Loucy (cell line): ENCODE results near the gene SLC35G3.
"Not testable (repeated sequence)": the region's sequence is repeated elsewhere in the genome, so short reads cannot be mapped to it uniquely, and the experiment has no call there.

Experiments
- EZH2phosphoT487 ChIP-seq: fragments of 200-600 bp; IDR thresholded peaks from 2 replicates; pipeline ENCODE4 v1.6.1; 2018; ENCODE audit warnings: antibody characterized with exemption, mild to moderate bottlenecking, moderate library complexity, borderline replicate concordance
- TF ChIP-seq, protein P1 (sequence below): fragments of 200-600 bp; sonication (generic); conservative IDR thresholded peaks from 2 replicates; pipeline ENCODE4 v1.5.1; 2014; ENCODE audit warnings: mild to moderate bottlenecking, antibody characterized with exemption, low read length

DNA sequence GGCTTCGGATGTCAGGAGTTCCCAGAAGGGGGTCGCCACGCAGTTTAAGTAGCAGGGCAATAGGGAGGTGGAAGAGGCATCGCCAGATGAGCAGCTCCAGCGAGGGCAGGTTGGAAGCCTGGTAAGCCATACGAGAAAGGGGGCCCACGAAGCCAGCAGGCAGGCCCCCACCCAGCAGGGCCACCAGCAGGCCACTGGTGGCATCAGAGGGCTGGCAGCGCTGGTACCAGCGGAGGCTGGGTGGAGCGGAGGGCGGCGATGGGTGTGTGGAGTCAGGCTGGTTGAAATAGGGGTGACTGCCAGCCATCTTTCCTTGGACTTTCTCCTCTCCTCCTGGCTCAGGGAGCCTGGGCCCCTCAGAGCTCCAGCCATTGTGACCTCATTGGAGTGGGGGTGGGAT, at the start of gene SLC35G3:
- not testable (repeated sequence) for TF ChIP-seq EZH2phosphoT487
- TF ChIP-seq, protein P1, sequence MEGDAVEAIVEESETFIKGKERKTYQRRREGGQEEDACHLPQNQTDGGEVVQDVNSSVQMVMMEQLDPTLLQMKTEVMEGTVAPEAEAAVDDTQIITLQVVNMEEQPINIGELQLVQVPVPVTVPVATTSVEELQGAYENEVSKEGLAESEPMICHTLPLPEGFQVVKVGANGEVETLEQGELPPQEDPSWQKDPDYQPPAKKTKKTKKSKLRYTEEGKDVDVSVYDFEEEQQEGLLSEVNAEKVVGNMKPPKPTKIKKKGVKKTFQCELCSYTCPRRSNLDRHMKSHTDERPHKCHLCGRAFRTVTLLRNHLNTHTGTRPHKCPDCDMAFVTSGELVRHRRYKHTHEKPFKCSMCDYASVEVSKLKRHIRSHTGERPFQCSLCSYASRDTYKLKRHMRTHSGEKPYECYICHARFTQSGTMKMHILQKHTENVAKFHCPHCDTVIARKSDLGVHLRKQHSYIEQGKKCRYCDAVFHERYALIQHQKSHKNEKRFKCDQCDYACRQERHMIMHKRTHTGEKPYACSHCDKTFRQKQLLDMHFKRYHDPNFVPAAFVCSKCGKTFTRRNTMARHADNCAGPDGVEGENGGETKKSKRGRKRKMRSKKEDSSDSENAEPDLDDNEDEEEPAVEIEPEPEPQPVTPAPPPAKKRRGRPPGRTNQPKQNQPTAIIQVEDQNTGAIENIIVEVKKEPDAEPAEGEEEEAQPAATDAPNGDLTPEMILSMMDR = not testable (repeated sequence)
